ENCODE measurements around the gene MRM2.

MRM2 gene

GRCh38 chr7:2245883-2246675 lies 4.1 kb upstream of the MRM2 start:
- no peak for DNase-seq

DNA sequence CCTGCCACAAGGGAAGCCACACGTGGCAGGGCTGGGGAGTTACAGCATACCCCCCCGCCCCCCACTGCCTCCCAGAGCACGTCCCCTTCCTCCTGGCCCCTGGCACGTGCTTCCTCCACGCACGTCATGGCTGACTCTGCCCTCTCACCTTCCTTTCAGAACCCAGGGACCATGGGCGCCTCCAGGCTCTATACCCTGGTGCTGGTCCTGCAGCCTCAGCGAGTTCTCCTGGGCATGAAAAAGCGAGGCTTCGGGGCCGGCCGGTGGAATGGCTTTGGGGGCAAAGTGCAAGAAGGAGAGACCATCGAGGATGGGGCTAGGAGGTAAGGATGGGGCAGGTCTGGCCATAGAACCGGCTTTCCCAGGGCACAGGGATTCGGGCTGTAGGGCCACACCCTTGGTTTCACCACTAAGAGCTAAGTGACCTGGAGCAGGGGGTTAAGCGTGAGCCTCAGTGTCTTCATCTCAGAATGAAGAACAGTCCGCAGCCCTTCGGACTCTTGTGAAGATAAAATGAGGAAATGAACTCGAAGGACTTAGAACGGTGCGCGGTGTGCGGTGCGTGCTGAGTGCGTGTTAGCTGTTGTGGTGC lies 2.5 kb upstream of the MRM2 start:
- no peak for DNase-seq

- DNase-seq = no peak
Observed at GRCh38 chr7:2243458-2243857, 1.5 kb upstream of the MRM2 start.

GRCh38 chr7:2242541-2243429 lies 780 bp upstream of the MRM2 start:
- peak in 1 of 2 donors; percentile 16 for DNase-seq

DNA sequence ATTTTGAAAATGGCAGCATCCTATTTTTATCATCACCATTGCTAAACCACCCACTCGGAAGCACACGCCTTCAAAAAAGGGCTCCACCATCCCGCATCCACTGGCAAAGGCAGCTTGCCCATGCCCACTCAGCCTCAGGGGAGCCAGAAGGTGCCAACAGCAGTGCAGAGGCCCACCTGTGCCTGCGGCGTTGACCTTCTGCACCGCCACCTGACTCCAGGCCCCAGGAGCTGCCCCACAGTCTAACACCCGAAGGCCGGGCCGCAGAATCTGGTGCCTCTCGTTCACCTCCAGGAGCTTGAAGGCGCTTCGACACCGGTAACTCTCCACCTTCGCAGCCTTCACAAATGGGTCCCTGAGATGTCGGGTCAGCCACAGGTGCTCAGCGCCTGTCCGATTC lies 2.8 kb downstream of the MRM2 start:
- DNase-seq = no peak

- DNase-seq = peak; percentile 33 to 80
Observed at GRCh38 chr7:2237109-2237602, 4.8 kb downstream of the MRM2 start.

- no peak for DNase-seq
Observed at GRCh38 chr7:2233926-2234325, 8.1 kb downstream of the MRM2 start.

DNA sequence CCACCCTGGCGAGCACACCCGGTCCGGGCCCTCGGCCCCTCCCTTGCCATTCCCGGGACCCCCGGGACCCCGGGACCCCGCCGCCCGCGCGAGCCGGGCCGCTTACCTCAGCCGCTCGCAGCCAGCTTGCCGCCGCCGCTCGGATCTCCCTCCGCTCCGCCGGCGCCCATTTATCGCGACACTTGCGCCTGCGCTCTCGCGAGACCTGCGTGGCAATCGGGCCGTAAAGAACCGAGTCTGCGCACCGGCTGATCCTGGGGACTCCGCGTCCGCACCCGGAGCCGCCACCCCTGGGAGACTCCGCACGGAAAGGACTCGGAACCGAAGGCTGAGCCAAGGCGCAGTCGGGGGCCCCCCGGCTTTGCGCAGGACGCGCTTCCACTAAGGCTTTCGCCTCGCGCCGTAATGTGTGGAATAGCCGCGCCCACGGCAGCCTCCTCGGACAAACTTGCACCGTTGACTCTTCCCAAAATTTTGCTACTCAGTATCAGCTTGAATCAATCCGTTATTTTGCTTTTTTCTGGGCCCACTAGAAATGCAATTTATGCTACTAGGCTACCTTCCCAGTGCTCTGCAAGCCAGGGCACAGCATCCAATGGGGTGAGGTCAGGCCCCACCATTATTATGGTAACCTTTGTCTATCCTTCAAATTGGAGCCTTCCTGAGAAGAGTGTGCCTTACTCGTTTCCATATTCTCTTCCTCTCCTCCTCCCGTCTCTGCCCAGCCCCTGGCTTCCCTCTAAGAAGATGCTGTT lies 9.1 kb downstream of the MRM2 start, which contains the start of gene MAD1L1:
MAD1L1 (minus strand) TSS at position 180 of the 755 bp plus-strand sequence. CDS start 2,812 bp downstream, outside the sequence.
- DNase-seq = peak; percentile 85 to 91

- no peak for DNase-seq
Observed at GRCh38 chr7:2231992-2232765, 9.8 kb downstream of the MRM2 start.

GRCh38 chr7:2230882-2231281 lies 11.1 kb downstream of the MRM2 start:
- DNase-seq = no peak

GRCh38 chr7:2230226-2230625 lies 11.8 kb downstream of the MRM2 start:
- DNase-seq = no peak

- DNase-seq = no peak
Observed at GRCh38 chr7:2229467-2229866, 12.5 kb downstream of the MRM2 start.

GRCh38 chr7:2228921-2229320 lies 13.1 kb downstream of the MRM2 start:
- DNase-seq = no peak

DNA sequence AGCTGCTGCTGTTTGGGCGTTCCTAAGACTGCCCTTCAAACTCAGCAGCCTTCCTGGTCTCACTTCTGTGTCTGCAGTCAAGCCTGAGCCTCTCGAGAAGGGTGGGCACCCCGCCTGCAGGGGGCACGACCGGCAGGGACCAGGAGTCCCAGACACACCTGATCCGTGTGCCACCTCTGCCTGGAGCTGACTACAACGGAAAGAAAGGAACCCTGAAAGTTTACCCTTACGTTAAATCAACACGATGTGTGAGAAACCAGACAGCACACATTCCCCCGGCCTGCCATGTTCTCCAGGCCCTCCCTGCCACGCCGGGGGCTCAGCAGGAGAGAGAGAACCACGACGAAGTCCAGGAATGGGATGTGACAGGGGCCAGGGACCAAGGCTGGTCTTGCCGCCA lies 14.3 kb downstream of the MRM2 start:
- no peak for DNase-seq

DNA sequence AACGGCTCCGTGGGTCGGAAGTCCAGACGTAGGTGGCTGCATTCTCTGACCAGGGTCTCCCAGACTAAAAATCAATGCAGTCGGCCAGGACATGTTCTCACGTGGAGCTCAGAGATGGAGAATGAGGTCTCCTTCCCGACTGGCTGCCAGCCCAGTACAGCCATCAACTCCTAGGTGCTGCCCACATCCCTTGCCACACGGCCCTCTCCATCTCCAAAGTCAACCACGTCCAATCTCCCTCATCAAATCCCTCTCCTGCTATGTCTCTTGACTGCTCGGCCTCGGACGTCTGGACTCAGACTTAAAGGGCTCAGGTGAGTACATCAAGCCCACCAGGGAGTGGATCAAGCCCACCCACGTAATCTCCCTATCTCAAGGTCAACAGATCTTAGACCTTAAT lies 16.2 kb downstream of the MRM2 start:
- DNase-seq = no peak

DNA sequence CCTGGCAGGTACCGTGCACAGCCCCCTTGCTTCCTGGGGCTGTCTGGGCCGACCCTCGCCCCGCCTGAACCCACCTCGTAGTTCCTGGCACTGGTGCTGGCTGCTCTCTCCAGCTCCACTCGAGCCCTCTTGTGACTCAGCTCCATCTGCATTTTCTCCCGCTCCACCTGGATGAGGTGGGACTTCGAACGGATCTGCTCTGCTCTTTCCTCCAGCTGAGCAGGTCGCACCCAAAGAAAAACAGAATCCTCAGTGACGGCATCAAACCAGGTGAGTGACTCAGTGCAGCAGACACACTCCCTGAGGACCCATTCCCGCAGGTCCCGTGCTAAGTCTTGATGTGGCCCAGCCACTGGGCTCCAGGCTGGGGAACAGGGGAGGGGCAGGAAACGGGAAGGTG lies 16.7 kb downstream of the MRM2 start:
- no peak for DNase-seq

- DNase-seq = no peak
Observed at GRCh38 chr7:2224934-2225333, 17.1 kb downstream of the MRM2 start.

DNA sequence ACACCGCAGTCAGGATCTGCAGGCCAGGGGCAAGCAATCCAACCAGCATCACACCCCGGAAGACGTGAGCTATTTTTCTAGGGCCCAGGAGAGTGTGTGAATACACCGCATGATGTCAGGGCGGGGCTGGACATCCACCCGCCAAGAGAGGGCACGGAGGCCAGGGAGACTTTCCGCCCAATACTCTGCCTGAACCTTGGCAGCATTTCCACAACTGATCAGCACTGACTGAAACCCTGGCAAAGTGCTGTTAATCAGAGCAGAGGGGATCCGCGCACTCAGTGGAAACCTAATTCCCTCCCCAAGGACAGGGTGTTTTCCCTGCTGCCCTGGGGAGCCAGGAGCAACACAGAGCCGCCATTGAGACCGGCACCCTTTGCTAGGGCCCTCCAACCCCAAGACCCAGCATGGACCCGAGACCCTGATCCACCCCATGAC lies 17.5 kb downstream of the MRM2 start:
- DNase-seq = no peak

- no peak for DNase-seq
Observed at GRCh38 chr7:2223321-2223720, 18.7 kb downstream of the MRM2 start.

DNA sequence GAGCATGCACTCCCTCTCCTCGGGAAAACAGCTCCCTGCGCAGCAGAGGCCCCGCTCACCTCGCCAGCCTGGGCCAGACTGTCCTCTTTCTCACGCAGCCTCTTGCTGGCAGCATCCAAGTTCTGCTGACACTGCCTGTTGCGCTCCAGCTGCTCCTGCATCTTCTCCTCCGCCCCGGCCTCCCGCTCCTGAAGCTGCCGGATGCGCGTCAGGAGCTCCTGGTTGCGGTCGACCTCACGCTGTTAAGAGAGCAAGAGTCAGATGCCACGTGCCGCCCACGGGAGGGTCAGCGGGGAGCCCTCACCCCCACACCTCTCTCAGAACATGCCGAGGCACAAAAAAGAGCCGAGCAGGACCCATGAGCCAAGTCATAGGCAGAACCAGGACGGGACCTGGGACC lies 19.5 kb downstream of the MRM2 start:
- DNase-seq = no peak

- DNase-seq = no peak
Observed at GRCh38 chr7:2220954-2221353, 21.1 kb downstream of the MRM2 start.

DNA sequence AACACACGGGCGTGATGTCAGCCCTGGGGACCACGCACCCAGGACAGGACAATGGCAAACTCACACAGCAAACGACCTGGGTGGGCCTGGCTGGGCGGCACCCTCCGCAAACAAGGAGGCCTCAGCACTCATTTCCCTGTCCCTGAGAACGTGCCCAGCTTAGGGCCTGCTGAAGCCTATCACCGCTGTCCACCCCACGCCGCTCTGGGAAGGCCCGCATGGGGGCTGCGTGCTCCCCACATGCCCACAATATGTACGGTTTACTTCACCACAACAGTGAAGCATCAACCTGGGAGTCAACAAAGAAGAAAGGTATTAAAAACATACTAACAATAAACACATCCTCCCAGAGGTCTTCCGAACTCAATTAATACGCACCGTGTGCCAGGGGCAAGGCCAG lies 21.5 kb downstream of the MRM2 start:
- no peak for DNase-seq
